GM19239 (cell line): ENCODE measurements around the gene DMAC2.
"Not testable (repeated sequence)": the region's sequence is repeated elsewhere in the genome, so short reads cannot be mapped to it uniquely, and the experiment has no call there.

ENCODE experiments used
- DNase-seq: peaks from one replicate; pipeline ENCODE4 v3.0.0; 2011; ENCODE audit warnings: low spot score; ENCODE audit not compliant: insufficient read length
- FAIRE-seq: peaks from 2 replicates; lab custom pipeline; 2011; peaks lifted over from hg19 to GRCh38; lab: Jason Lieb, UNC

DMAC2 gene

GRCh38 chr19:41439441-41440222 lies at the start of gene DMAC2:
Gene DMAC2 (minus strand): TSS chr19:41439912. CDS start chr19:41439899, 13 bp downstream.
- FAIRE-seq, result peak; percentile 99
- DNase-seq, result peak; percentile 91

GRCh38 chr19:41486953-41487352 lies 47.2 kb upstream of the DMAC2 start:
- DNase-seq, FAIRE-seq: not testable (repeated sequence)

- DNase-seq, result no peak
- no peak for FAIRE-seq
Observed at GRCh38 chr19:41484822-41485221, 45.1 kb upstream of the DMAC2 start.

- DNase-seq, result no peak
- no peak for FAIRE-seq
Observed at GRCh38 chr19:41480336-41480735, 40.6 kb upstream of the DMAC2 start.

GRCh38 chr19:41479757-41480191 lies 40.1 kb upstream of the DMAC2 start:
- no peak for FAIRE-seq
- no peak for DNase-seq

- FAIRE-seq (no peak), DNase-seq (no peak)
Observed at GRCh38 chr19:41478875-41479756, 39.4 kb upstream of the DMAC2 start.

GRCh38 chr19:41478171-41478570 lies 38.5 kb upstream of the DMAC2 start:
- no peak for FAIRE-seq
- DNase-seq, result no peak

GRCh38 chr19:41476583-41476982 lies 36.9 kb upstream of the DMAC2 start:
- DNase-seq (no peak), FAIRE-seq (no peak)

- not testable (repeated sequence) for DNase-seq
- FAIRE-seq, result peak; percentile 97
Observed at GRCh38 chr19:41463257-41464256, 23.8 kb upstream of the DMAC2 start.

- FAIRE-seq, result no peak
- DNase-seq, result no peak
Observed at GRCh38 chr19:41462497-41462896, 22.8 kb upstream of the DMAC2 start.

GRCh38 chr19:41457241-41457640 lies 17.5 kb upstream of the DMAC2 start:
- DNase-seq (peak; percentile 35), FAIRE-seq (peak; percentile 98)

GRCh38 chr19:41456342-41456918 lies 16.7 kb upstream of the DMAC2 start:
- FAIRE-seq, result peak; percentile 18
- no peak for DNase-seq

GRCh38 chr19:41455936-41456335 lies 16.2 kb upstream of the DMAC2 start:
- FAIRE-seq, result no peak
- DNase-seq, result no peak

GRCh38 chr19:41452584-41453275 lies 13.0 kb upstream of the DMAC2 start:
- FAIRE-seq, result no peak
- no peak for DNase-seq

GRCh38 chr19:41449865-41450178 lies 10.1 kb upstream of the DMAC2 start:
- no peak for DNase-seq
- FAIRE-seq, result no peak

GRCh38 chr19:41449079-41449864 lies 9.6 kb upstream of the DMAC2 start:
- DNase-seq, result peak; percentile 70
- FAIRE-seq, result peak; percentile 96

- FAIRE-seq (no peak), DNase-seq (no peak)
Observed at GRCh38 chr19:41447732-41448332, 8.1 kb upstream of the DMAC2 start.

- no peak for DNase-seq
- FAIRE-seq, result no peak
Observed at GRCh38 chr19:41445575-41445974, 5.9 kb upstream of the DMAC2 start.
